ENCODE results near the gene MBP.
A peak's percentile ranks its signal among the peaks of the same experiment; 100 is the strongest.

MBP gene

GRCh38 chr18:76986406-76986805, 146.2 kb downstream of the MBP start:
- DNase-seq (ENCODE audit: low spot score), result no peak

GRCh38 chr18:76985951-76986236, 146.7 kb downstream of the MBP start:
- no peak for DNase-seq (ENCODE audit: low spot score)

GRCh38 chr18:76985156-76985950, 147.2 kb downstream of the MBP start:
- DNase-seq (ENCODE audit: low spot score), result no peak

- no peak for DNase-seq (ENCODE audit: low spot score)
Observed at GRCh38 chr18:76984193-76985155, 148.1 kb downstream of the MBP start.

- no peak for DNase-seq (ENCODE audit: low spot score)
Observed at GRCh38 chr18:76983613-76984051, 149.0 kb downstream of the MBP start.

GRCh38 chr18:76982841-76983583, 149.6 kb downstream of the MBP start:
- DNase-seq (ENCODE audit: low spot score), result peak; percentile 88

GRCh38 chr18:76982038-76982437, 150.5 kb downstream of the MBP start:
- no peak for DNase-seq (ENCODE audit: low spot score)

- DNase-seq (ENCODE audit: low spot score), result no peak
Observed at GRCh38 chr18:76981396-76981968, 151.1 kb downstream of the MBP start.

GRCh38 chr18:76980663-76981395, 151.8 kb downstream of the MBP start:
- no peak for DNase-seq (ENCODE audit: low spot score)

- no peak for DNase-seq (ENCODE audit: low spot score)
Observed at GRCh38 chr18:76979906-76980305, 152.7 kb downstream of the MBP start.

- no peak for DNase-seq (ENCODE audit: low spot score)
Observed at GRCh38 chr18:76979111-76979751, 153.4 kb downstream of the MBP start.

- DNase-seq (ENCODE audit: low spot score), result no peak
Observed at GRCh38 chr18:76978616-76979015, 154.0 kb downstream of the MBP start.

GRCh38 chr18:76977684-76978232, 154.8 kb downstream of the MBP start:
- no peak for DNase-seq (ENCODE audit: low spot score)

GRCh38 chr18:76977108-76977621, 155.4 kb downstream of the MBP start:
- DNase-seq (ENCODE audit: low spot score), result no peak

GRCh38 chr18:76975577-76976110, 156.9 kb downstream of the MBP start:
- DNase-seq (ENCODE audit: low spot score), result no peak

- no peak for DNase-seq (ENCODE audit: low spot score)
Observed at GRCh38 chr18:76974386-76974785, 158.2 kb downstream of the MBP start.

- DNase-seq (ENCODE audit: low spot score), result no peak
Observed at GRCh38 chr18:76973520-76974266, 158.9 kb downstream of the MBP start.

- no peak for DNase-seq (ENCODE audit: low spot score)
Observed at GRCh38 chr18:76972846-76973519, 159.6 kb downstream of the MBP start.

- DNase-seq (ENCODE audit: low spot score), result no peak
Observed at GRCh38 chr18:76972241-76972640, 160.3 kb downstream of the MBP start.
